ENCODE measurements around the gene STXBP4. TPM values are rescaled to one million over a fixed set of nuclear protein-coding genes. Genes with fewer than 3 reads are reported as not detected.

The STXBP4 gene
- polyA plus RNA-seq, 1 of the 3 experiments (the other 2 are of a cell fraction) = 2.8 TPM

DNA sequence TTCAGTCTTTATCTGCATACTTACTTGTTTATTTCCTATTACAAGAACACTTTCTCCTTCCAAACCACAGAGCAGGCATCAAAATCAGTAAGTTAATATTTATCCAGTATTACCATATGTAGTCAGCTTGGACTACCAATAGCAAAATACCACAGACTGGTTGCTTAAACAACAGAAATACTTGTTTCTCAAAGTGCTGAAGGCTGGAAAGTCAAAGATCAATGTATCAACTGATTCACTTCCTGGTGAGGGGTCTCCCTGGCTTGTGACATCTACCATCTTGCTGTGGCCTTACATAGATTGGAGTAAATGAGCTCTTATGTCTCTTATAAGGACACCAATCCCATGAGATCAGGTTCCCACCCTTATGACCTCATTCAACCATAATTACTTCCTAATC, 2.6 kb downstream of the STXBP4 start:
- Histone ChIP-seq H3K4me3 (ENCODE audit: low read depth in 2 of 2, low read length in 1 of 2) (no peak overlapping the region), H3K79me2 (ENCODE audit: insufficient read depth) (peaks cover 62% of the 10 kb centered on the region), H2AFZ (ENCODE audit: low read depth) (no peak overlapping the region), H3K9ac (no peak overlapping the region), H4K20me1 (ENCODE audit: insufficient read depth) (no peaks in the 10 kb centered on the region), H3K4me2 (no peak overlapping the region), H3K9me3 (no peaks in the 10 kb centered on the region), H3K27ac (ENCODE audit: low read depth in 2 of 2, low read length in 1 of 2) (no peak overlapping the region), H3K4me1 (ENCODE audit: control insufficient read depth in 1 of 2, insufficient read depth in 2 of 2, low read depth in 1 of 2, low read length in 1 of 2) (peaks cover 0 to 31% of the 10 kb centered on the region in 2 experiments; a peak in 2 of 4 replicates), H3K9me2 (no peaks in the 10 kb centered on the region), H3K27me3 (ENCODE audit: insufficient read depth) (no peaks in the 10 kb centered on the region), H3F3A (replicated peaks; ENCODE audit: insufficient read depth) (no peaks in the 10 kb centered on the region), H3K36me3 (replicated peaks in 1 of 2; ENCODE audit: control insufficient read depth in 1 of 2, insufficient read depth in 2 of 2, low read length in 1 of 2) (peaks cover under 1 to 2% of the 10 kb centered on the region in 2 experiments)
- TF ChIP-seq RFX5 (IDR thresholded peaks at IDR 0.05; ENCODE audit: low read length) = no peak
- TF ChIP-seq, protein P1, sequence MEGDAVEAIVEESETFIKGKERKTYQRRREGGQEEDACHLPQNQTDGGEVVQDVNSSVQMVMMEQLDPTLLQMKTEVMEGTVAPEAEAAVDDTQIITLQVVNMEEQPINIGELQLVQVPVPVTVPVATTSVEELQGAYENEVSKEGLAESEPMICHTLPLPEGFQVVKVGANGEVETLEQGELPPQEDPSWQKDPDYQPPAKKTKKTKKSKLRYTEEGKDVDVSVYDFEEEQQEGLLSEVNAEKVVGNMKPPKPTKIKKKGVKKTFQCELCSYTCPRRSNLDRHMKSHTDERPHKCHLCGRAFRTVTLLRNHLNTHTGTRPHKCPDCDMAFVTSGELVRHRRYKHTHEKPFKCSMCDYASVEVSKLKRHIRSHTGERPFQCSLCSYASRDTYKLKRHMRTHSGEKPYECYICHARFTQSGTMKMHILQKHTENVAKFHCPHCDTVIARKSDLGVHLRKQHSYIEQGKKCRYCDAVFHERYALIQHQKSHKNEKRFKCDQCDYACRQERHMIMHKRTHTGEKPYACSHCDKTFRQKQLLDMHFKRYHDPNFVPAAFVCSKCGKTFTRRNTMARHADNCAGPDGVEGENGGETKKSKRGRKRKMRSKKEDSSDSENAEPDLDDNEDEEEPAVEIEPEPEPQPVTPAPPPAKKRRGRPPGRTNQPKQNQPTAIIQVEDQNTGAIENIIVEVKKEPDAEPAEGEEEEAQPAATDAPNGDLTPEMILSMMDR (IDR thresholded peaks at IDR 0.05) = no peak
- TF ChIP-seq GABPA (IDR thresholded peaks at IDR 0.05; ENCODE audit: low read depth) = no peak
- no peak for TF ChIP-seq IRF3 (IDR thresholded peaks at IDR 0.05; ENCODE audit: low read depth, low read length)
- no peak for TF ChIP-seq MAX (IDR thresholded peaks at IDR 0.05; ENCODE audit: low read depth)
- no peak for TF ChIP-seq MXI1 (IDR thresholded peaks at IDR 0.05; ENCODE audit: low read depth, low read length)
- TF ChIP-seq FOXM1 (IDR thresholded peaks at IDR 0.05; ENCODE audit: low read depth) = no peak
- no peak for TF ChIP-seq TEAD4 (IDR thresholded peaks at IDR 0.05; ENCODE audit: borderline replicate concordance, insufficient read depth)
- no peak for TF ChIP-seq FOSL2 (IDR thresholded peaks at IDR 0.05; ENCODE audit: borderline replicate concordance, low read depth)
- no peak for TF ChIP-seq FOXJ3 (CRISPR knock-in tag; IDR thresholded peaks at IDR 0.05)
- TF ChIP-seq RCOR1 (IDR thresholded peaks at IDR 0.05; ENCODE audit: low read length) = no peak
- no peak for TF ChIP-seq GATA2 (CRISPR knock-in tag; IDR thresholded peaks at IDR 0.05)
- TF ChIP-seq TCF12 (IDR thresholded peaks at IDR 0.05) = no peak
- TF ChIP-seq, protein P2, sequence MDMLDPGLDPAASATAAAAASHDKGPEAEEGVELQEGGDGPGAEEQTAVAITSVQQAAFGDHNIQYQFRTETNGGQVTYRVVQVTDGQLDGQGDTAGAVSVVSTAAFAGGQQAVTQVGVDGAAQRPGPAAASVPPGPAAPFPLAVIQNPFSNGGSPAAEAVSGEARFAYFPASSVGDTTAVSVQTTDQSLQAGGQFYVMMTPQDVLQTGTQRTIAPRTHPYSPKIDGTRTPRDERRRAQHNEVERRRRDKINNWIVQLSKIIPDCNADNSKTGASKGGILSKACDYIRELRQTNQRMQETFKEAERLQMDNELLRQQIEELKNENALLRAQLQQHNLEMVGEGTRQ (IDR thresholded peaks at IDR 0.05; ENCODE audit: borderline replicate concordance, low read depth, low read length) = no peak
- TF ChIP-seq POLR2AphosphoS5 (IDR thresholded peaks at IDR 0.05; ENCODE audit: low read depth, low read length) = no peak
- TF ChIP-seq MEF2A (IDR thresholded peaks at IDR 0.05; ENCODE audit: borderline replicate concordance, low read depth) = no peak
- POLR2A ChIA-PET = no interaction called here
- CTCF ChIA-PET = interaction anchor here (1.0 kb wide), 1 partner anchor 386 kb away, joined by 4 read pairs; no protein-coding TSS in a partner anchor
- no peak for DNase-seq
